ENCODE data around the gene TSPAN18.

The TSPAN18 gene

DNA sequence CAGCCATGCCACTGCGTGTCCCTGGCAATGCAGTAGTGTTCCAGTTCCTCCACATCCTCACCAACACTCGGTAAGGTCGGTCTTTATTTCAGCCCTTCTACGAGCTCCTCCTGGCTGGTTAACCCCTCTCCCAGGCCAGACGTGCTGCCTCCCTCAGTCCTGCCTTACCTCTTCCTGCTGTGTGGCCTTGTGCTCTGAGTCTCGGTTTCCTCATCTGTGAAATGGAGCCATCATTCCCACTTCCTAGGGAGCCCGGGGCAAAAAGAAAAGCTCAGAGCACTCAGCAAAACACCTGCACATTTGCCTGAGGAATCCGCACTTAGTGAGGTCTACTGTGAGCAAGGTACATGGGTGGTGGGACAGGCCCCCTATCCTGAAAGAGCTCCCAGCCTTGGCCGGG is 214.1 kb downstream of the TSPAN18 start:
- DNase-seq = no peak
- 0 out of 2 replicates have a peak, but pooled peaks cover 9% of the 10 kb centered on the region for H3K4me1 ChIP-seq (ENCODE audit: low read length)
- TF ChIP-seq EZH2 (optimal IDR thresholded peaks at IDR 0.05; ENCODE audit: low read depth, low read length) (no peak), EZH2phosphoT487 (IDR thresholded peaks at IDR 0.05; ENCODE audit: low read length) (no peak)
- TF ChIP-seq, protein P1, sequence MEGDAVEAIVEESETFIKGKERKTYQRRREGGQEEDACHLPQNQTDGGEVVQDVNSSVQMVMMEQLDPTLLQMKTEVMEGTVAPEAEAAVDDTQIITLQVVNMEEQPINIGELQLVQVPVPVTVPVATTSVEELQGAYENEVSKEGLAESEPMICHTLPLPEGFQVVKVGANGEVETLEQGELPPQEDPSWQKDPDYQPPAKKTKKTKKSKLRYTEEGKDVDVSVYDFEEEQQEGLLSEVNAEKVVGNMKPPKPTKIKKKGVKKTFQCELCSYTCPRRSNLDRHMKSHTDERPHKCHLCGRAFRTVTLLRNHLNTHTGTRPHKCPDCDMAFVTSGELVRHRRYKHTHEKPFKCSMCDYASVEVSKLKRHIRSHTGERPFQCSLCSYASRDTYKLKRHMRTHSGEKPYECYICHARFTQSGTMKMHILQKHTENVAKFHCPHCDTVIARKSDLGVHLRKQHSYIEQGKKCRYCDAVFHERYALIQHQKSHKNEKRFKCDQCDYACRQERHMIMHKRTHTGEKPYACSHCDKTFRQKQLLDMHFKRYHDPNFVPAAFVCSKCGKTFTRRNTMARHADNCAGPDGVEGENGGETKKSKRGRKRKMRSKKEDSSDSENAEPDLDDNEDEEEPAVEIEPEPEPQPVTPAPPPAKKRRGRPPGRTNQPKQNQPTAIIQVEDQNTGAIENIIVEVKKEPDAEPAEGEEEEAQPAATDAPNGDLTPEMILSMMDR (IDR thresholded peaks at IDR 0.05; ENCODE audit: low read length) = no peak
- H3K27ac ChIP-seq (ENCODE audit: low read length) = no peak overlapping the region
- no peaks in the 10 kb centered on the region for H4K20me1 ChIP-seq (ENCODE audit: insufficient read depth, low read length)
- H3K4me3 ChIP-seq (ENCODE audit: low read length) = no peak overlapping the region
- no peak overlapping the region for H3K9ac ChIP-seq (ENCODE audit: low read length)
- no peaks in the 10 kb centered on the region for H3K9me3 ChIP-seq (replicated peaks; ENCODE audit: insufficient read depth, low read length)
- no peak overlapping the region for H2AFZ ChIP-seq (ENCODE audit: low read length)
- H3K4me2 ChIP-seq (ENCODE audit: low read depth, low read length) = no peak overlapping the region
- no peaks in the 10 kb centered on the region for H3F3A ChIP-seq (ENCODE audit: insufficient read depth, low read length)
- no peaks in the 10 kb centered on the region for H3K9me2 ChIP-seq (replicated peaks; ENCODE audit: insufficient read depth, low read length)
- no peaks in the 10 kb centered on the region for H3K27me3 ChIP-seq (replicated peaks; ENCODE audit: insufficient read depth, low read length)
- H3K36me3 ChIP-seq (replicated peaks; ENCODE audit: insufficient read depth, low read length) = no peaks in the 10 kb centered on the region
- no peaks in the 10 kb centered on the region for H3K79me2 ChIP-seq (ENCODE audit: low read length)

DNA sequence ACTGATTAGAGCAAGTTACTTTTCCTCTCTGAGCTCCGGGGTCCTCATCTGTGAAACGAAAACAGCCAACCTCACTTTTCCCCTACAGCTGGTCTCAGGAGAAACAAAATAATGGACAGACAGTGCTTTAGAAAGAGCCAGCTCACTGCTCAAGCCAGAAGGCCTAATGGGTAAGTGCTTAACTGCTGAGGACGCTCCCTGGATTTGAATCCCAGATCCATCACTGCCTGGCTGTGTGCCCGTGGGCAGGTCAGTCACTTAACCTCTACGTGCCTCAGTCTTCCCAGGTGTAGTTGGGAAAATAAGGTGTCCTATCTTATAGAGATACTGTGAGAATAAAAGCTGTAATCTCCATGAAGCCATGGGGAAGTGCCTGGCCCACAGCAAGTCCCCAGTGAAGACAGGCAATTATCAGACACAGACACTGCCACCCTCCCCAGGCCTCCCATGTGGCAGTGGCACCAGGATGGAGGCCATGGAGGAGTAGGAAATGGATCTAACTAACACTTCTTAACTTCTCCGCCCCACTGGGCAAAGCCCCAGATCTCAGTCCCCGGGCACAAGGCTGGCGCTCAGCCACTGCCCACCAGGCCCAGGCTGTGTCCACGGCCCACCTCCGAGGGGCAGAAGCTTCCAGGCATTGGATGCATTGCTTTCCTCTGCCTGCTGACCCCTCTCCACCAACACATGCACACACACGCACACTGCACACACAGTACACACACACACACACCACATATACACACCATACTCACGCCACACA is 214.7 kb downstream of the TSPAN18 start:
- Histone ChIP-seq H2AFZ (ENCODE audit: low read length) (no peak overlapping the region), H3K9ac (ENCODE audit: low read length) (no peak overlapping the region), H3K4me2 (ENCODE audit: low read depth, low read length) (no peak overlapping the region), H4K20me1 (ENCODE audit: insufficient read depth, low read length) (no peaks in the 10 kb centered on the region), H3K27me3 (replicated peaks; ENCODE audit: insufficient read depth, low read length) (no peaks in the 10 kb centered on the region), H3K4me1 (ENCODE audit: low read length) (0 out of 2 replicates have a peak, but pooled peaks cover 9% of the 10 kb centered on the region), H3K4me3 (ENCODE audit: low read length) (no peak overlapping the region), H3K79me2 (ENCODE audit: low read length) (no peaks in the 10 kb centered on the region), H3K36me3 (replicated peaks; ENCODE audit: insufficient read depth, low read length) (no peaks in the 10 kb centered on the region), H3F3A (ENCODE audit: insufficient read depth, low read length) (no peaks in the 10 kb centered on the region), H3K27ac (ENCODE audit: low read length) (no peak overlapping the region), H3K9me2 (replicated peaks; ENCODE audit: insufficient read depth, low read length) (no peaks in the 10 kb centered on the region), H3K9me3 (replicated peaks; ENCODE audit: insufficient read depth, low read length) (no peaks in the 10 kb centered on the region)
- no peak for TF ChIP-seq EZH2phosphoT487 (IDR thresholded peaks at IDR 0.05; ENCODE audit: low read length)
- no peak for DNase-seq

DNA sequence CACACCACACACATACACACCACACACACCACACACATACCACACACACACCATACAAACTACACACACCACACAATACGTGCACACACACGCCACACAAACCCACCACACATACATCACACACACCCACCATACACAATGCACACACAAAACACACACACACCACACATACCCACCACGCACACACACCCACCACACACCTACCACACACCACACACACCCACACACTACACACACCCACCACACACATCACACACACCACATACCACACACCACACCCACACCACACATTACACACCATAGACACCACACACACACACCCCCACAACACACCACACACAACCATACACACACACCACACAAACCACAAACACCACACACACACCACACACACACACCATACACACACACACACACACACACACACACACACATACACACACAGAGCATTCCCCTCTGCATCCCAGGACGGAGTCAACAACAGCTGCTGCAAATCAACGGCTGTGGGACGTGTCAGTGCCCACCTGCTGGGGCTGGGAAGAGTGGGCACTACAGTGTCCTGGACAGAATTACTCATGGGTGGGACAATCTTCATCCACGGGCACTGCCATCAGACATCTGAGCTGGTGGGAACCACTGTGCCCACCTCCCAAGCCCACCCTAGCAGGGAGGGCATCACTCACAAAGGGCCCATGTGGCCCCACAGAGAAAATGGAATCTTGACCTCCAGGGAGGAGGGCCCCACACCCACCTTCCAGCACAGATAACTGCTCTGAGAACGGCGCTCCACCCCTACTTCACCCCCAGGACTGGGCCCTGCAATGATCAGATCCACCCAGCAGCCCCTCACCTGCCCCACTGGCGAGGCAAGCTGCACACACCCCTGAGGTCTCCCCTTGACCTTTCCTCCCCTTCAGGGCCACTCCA is 215.5 kb downstream of the TSPAN18 start:
- Histone ChIP-seq H3K9me2 (replicated peaks; ENCODE audit: insufficient read depth, low read length) (no peaks in the 10 kb centered on the region), H3K79me2 (ENCODE audit: low read length) (no peaks in the 10 kb centered on the region), H2AFZ (ENCODE audit: low read length) (no peak overlapping the region), H4K20me1 (ENCODE audit: insufficient read depth, low read length) (no peaks in the 10 kb centered on the region), H3K4me1 (ENCODE audit: low read length) (0 out of 2 replicates have a peak, but pooled peaks cover 9% of the 10 kb centered on the region), H3K9me3 (replicated peaks; ENCODE audit: insufficient read depth, low read length) (no peaks in the 10 kb centered on the region), H3K9ac (ENCODE audit: low read length) (no peak overlapping the region), H3F3A (ENCODE audit: insufficient read depth, low read length) (no peaks in the 10 kb centered on the region), H3K36me3 (replicated peaks; ENCODE audit: insufficient read depth, low read length) (no peaks in the 10 kb centered on the region), H3K4me2 (ENCODE audit: low read depth, low read length) (no peak overlapping the region), H3K27ac (ENCODE audit: low read length) (no peak overlapping the region), H3K27me3 (replicated peaks; ENCODE audit: insufficient read depth, low read length) (no peaks in the 10 kb centered on the region), H3K4me3 (ENCODE audit: low read length) (no peak overlapping the region)
- DNase-seq = no peak
- TF ChIP-seq, protein P1 (IDR thresholded peaks at IDR 0.05; ENCODE audit: low read length) = no peak
- TF ChIP-seq EZH2phosphoT487 (IDR thresholded peaks at IDR 0.05; ENCODE audit: low read length) (no peak), EZH2 (optimal IDR thresholded peaks at IDR 0.05; ENCODE audit: low read depth, low read length) (no peak)
